ENCODE measurements around the gene SERPINA9. TPM values are rescaled to one million over a fixed set of nuclear protein-coding genes. Genes with fewer than 3 reads are reported as not detected.

Gene SERPINA9
- total RNA-seq, 4 donors from 2014 or later = 0.80 TPM; not detected in 3

- no peaks in the 10 kb centered on the region for H3K36me3 ChIP-seq
- H3K4me3 ChIP-seq = no peak overlapping the region
- DNase-seq = no peak
- no peaks in the 10 kb centered on the region for H3K4me1 ChIP-seq
- no peaks in the 10 kb centered on the region for H3K9me3 ChIP-seq
- TF ChIP-seq CTCF (IDR thresholded peaks at IDR 0.05) (no peak), POLR2A (IDR thresholded peaks at IDR 0.05) (no peak)
- no peaks in the 10 kb centered on the region for H3K27me3 ChIP-seq
- H3K27ac ChIP-seq = no peak overlapping the region
Observed at GRCh38 chr14:94439453-94440057, 36.4 kb downstream of the SERPINA9 start.

- no peaks in the 10 kb centered on the region for H3K27me3 ChIP-seq
Observed at GRCh38 chr14:94428610-94429009, 47.4 kb downstream of the SERPINA9 start.

GRCh38 chr14:94427016-94427613, 48.9 kb downstream of the SERPINA9 start:
- Histone ChIP-seq H3K9me3 (no peaks in the 10 kb centered on the region), H3K27ac (no peak overlapping the region), H3K4me3 (no peak overlapping the region), H3K4me1 (no peaks in the 10 kb centered on the region), H3K27me3 (no peaks in the 10 kb centered on the region), H3K36me3 (no peaks in the 10 kb centered on the region)
- TF ChIP-seq CTCF (IDR thresholded peaks at IDR 0.05) = no peak
- no peak for DNase-seq

More at GRCh38 chr14:94428610-94429009, 47.4 kb downstream of the SERPINA9 start:
- no peaks in the 10 kb centered on the region for H3K36me3 ChIP-seq
- H3K4me1 ChIP-seq = no peaks in the 10 kb centered on the region
- H3K4me3 ChIP-seq = no peak overlapping the region
- TF ChIP-seq POLR2A (IDR thresholded peaks at IDR 0.05) = no peak
- TF ChIP-seq CTCF (IDR thresholded peaks at IDR 0.05) = no peak
- H3K27ac ChIP-seq = no peak overlapping the region
- no peak for DNase-seq
- no peaks in the 10 kb centered on the region for H3K9me3 ChIP-seq

- no peaks in the 10 kb centered on the region for H3K27me3 ChIP-seq
- TF ChIP-seq POLR2A (IDR thresholded peaks at IDR 0.05) = no peak
- TF ChIP-seq CTCF (IDR thresholded peaks at IDR 0.05) = no peak
- H3K4me1 ChIP-seq = no peaks in the 10 kb centered on the region
- H3K9me3 ChIP-seq = no peaks in the 10 kb centered on the region
- H3K27ac ChIP-seq = no peak overlapping the region
- DNase-seq = no peak
- H3K4me3 ChIP-seq = no peak overlapping the region
- no peaks in the 10 kb centered on the region for H3K36me3 ChIP-seq
Observed at GRCh38 chr14:94426526-94426925, 49.5 kb downstream of the SERPINA9 start.

- DNase-seq = no peak
- no peaks in the 10 kb centered on the region for H3K36me3 ChIP-seq
- TF ChIP-seq CTCF (IDR thresholded peaks at IDR 0.05) = no peak
- no peak for TF ChIP-seq POLR2A (IDR thresholded peaks at IDR 0.05)
- H3K27ac ChIP-seq = no peak overlapping the region
- H3K4me3 ChIP-seq = no peak overlapping the region
- H3K4me1 ChIP-seq = no peaks in the 10 kb centered on the region
- no peaks in the 10 kb centered on the region for H3K27me3 ChIP-seq
- H3K9me3 ChIP-seq = no peaks in the 10 kb centered on the region
Observed at GRCh38 chr14:94424371-94424770, 51.6 kb downstream of the SERPINA9 start.

Data from Peyer's patch (tissue), 4 donors.